ENCODE results near the gene PLXNA2.

PLXNA2 gene

GRCh38 chr1:208118306-208118705 is 125.9 kb downstream of the PLXNA2 start:
- no peak for TF ChIP-seq CTCF (IDR thresholded peaks at IDR 0.05; ENCODE audit: extremely low read depth, missing control alignments)
- DNase-seq (ENCODE audit: low spot score), result no peak

- no peak for TF ChIP-seq CTCF (IDR thresholded peaks at IDR 0.05; ENCODE audit: extremely low read depth, missing control alignments)
- no peak for DNase-seq (ENCODE audit: low spot score)
These were observed 126.4 kb downstream of the PLXNA2 start for GRCh38 chr1:208117826-208118225.

GRCh38 chr1:208117409-208117808 is 126.8 kb downstream of the PLXNA2 start:
- TF ChIP-seq CTCF (IDR thresholded peaks at IDR 0.05; ENCODE audit: extremely low read depth, missing control alignments), result no peak
- DNase-seq (ENCODE audit: low spot score), result no peak

- no peak for TF ChIP-seq CTCF (IDR thresholded peaks at IDR 0.05; ENCODE audit: extremely low read depth, missing control alignments)
- no peak for DNase-seq (ENCODE audit: low spot score)
These were observed 128.1 kb downstream of the PLXNA2 start for GRCh38 chr1:208115924-208116640.

GRCh38 chr1:208113011-208113410 is 131.2 kb downstream of the PLXNA2 start:
- no peak for DNase-seq (ENCODE audit: low spot score)

GRCh38 chr1:208112401-208112800 is 131.8 kb downstream of the PLXNA2 start:
- no peak for TF ChIP-seq CTCF (IDR thresholded peaks at IDR 0.05; ENCODE audit: extremely low read depth, missing control alignments)
- no peak for DNase-seq (ENCODE audit: low spot score)

More at GRCh38 chr1:208113011-208113410, 131.2 kb downstream of the PLXNA2 start:
- TF ChIP-seq CTCF (IDR thresholded peaks at IDR 0.05; ENCODE audit: extremely low read depth, missing control alignments), result no peak

GRCh38 chr1:208111646-208112190 is 132.5 kb downstream of the PLXNA2 start:
- no peak for TF ChIP-seq CTCF (IDR thresholded peaks at IDR 0.05; ENCODE audit: extremely low read depth, missing control alignments)
- no peak for DNase-seq (ENCODE audit: low spot score)
